PFSK-1 (cell line): ENCODE data around the gene LSM6.

ENCODE experiments used
- FOXP2 ChIP-seq: optimal IDR thresholded peaks from 2 replicates; pipeline ENCODE3; 2011; ENCODE audit warnings: borderline replicate concordance, control low read depth, inconsistent platforms; ENCODE audit not compliant: insufficient read depth; ENCODE audit errors: extremely low read length, extremely low read depth
- POLR2AphosphoS5 ChIP-seq: IDR thresholded peaks from 2 replicates; pipeline ENCODE4 v1.6.1; 2012; ENCODE audit warnings: low read depth, mild to moderate bottlenecking, control low read depth, low read length, moderate library complexity
- SIN3A ChIP-seq: IDR thresholded peaks from 2 replicates; pipeline ENCODE4 v1.6.1; 2012; ENCODE audit warnings: mild to moderate bottlenecking, low read length, moderate library complexity, borderline replicate concordance; ENCODE audit not compliant: insufficient read depth
- TF ChIP-seq, protein P1 (sequence below), 2 experiments: IDR thresholded peaks; 2 replicates each; pipeline versions ENCODE4 v1.6.1 to v1.8.0; 2011 to 2012; ENCODE audit warnings: low read depth in 2 of 2, low read length in 2 of 2, control low read depth in 1 of 2, inconsistent platforms in 1 of 2, mild to moderate bottlenecking in 1 of 2, moderate library complexity in 1 of 2; ENCODE audit not compliant: insufficient read depth in 1 of 2

DNA sequence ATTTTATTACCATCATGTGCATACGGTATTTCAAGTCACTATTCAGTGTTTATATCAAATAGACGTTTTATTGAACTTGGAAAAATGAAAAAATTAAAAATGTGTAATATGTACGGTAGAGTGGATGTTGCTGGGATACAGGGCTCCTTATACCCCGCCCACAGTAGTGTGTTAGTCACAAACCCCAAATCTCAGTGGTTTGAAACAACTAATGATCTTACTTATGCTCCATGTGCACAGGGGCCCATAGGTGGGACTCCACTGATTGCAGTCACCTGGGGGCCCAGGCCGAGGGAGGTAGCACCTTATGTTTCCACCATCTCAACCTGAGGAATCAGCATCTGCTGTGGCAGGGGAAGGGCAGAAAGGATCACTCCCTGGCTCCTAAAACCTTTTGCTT, 18.1 kb downstream of the LSM6 start:
- TF ChIP-seq POLR2AphosphoS5 (no peak), FOXP2 (no peak), SIN3A (no peak)
- TF ChIP-seq, protein P1, sequence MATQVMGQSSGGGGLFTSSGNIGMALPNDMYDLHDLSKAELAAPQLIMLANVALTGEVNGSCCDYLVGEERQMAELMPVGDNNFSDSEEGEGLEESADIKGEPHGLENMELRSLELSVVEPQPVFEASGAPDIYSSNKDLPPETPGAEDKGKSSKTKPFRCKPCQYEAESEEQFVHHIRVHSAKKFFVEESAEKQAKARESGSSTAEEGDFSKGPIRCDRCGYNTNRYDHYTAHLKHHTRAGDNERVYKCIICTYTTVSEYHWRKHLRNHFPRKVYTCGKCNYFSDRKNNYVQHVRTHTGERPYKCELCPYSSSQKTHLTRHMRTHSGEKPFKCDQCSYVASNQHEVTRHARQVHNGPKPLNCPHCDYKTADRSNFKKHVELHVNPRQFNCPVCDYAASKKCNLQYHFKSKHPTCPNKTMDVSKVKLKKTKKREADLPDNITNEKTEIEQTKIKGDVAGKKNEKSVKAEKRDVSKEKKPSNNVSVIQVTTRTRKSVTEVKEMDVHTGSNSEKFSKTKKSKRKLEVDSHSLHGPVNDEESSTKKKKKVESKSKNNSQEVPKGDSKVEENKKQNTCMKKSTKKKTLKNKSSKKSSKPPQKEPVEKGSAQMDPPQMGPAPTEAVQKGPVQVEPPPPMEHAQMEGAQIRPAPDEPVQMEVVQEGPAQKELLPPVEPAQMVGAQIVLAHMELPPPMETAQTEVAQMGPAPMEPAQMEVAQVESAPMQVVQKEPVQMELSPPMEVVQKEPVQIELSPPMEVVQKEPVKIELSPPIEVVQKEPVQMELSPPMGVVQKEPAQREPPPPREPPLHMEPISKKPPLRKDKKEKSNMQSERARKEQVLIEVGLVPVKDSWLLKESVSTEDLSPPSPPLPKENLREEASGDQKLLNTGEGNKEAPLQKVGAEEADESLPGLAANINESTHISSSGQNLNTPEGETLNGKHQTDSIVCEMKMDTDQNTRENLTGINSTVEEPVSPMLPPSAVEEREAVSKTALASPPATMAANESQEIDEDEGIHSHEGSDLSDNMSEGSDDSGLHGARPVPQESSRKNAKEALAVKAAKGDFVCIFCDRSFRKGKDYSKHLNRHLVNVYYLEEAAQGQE (IDR thresholded peaks at IDR 0.05; ENCODE audit: insufficient read depth in 1 of 2, low read depth in 2 of 2, low read length in 2 of 2): no peak
